HG02938 (cell line): Measurements from ENCODE around the gene FOCAD.
"Not testable (repeated sequence)": the region's sequence is repeated elsewhere in the genome, so short reads cannot be mapped to it uniquely, and the experiment has no call there.

ENCODE experiments used
- ATAC-seq: cut with Tn5 transposase; IDR thresholded peaks from one replicate; pipeline ENCODE4 v1.9.1; 2021; ENCODE audit warnings: mild to moderate bottlenecking, moderate library complexity; ENCODE audit not compliant: unreplicated experiment

The FOCAD gene

DNA sequence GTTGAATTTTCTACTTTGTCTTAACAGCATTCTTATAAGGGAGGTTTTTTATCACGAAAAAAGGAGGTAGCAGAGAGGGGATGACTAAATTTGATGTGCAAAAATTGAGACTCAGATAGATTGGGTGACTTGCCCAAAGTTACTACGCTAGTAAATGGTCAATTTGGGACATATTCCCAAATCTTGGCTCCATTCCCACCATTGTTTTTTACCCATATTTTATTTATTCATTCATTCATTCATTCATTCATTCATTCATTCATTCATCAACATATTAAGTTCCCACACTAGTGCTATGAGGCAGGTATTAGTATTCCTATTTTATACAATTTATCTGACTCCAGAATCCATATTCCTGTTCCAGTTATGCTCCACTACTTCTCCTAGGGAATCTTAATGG, 261.8 kb downstream of the FOCAD start:
- ATAC-seq, result no peak

DNA sequence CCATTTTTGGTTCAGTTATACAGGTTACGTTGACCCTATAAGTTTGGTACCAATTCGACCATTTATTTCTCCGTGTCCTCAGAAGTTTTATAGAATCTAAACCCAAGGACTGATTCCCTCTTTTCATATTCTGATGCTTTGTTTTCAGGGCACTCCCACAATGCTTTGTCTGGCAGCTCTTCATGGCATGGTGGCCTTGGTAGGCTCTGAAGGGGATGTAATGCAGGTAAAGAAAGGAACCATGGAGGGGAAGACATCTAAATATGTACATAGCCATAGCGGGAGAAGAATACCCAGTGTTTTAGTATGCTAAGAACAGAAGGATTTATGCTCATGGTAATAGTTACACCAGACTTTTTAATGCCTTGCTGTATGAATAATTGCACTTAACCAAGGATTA, 264.6 kb downstream of the FOCAD start:
- no peak for ATAC-seq

DNA sequence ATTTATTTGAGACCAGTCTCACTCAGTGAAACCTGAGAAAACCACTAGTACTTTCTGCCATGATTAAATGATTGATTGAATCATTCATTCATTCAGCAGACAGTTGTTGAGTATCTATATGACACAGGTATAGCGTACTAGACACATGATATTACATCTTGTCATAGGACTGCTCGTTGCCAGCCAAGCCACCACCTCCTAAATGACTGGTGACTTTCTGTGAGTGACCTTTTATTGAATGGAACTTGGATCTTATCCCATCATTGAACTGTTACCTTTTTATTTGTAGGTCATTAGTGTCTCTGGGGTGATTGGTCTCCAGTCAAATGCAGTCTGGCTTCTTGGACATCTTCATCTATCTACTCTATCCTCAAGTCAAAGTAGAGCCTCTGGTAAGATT, 266.6 kb downstream of the FOCAD start:
- no peak for ATAC-seq

DNA sequence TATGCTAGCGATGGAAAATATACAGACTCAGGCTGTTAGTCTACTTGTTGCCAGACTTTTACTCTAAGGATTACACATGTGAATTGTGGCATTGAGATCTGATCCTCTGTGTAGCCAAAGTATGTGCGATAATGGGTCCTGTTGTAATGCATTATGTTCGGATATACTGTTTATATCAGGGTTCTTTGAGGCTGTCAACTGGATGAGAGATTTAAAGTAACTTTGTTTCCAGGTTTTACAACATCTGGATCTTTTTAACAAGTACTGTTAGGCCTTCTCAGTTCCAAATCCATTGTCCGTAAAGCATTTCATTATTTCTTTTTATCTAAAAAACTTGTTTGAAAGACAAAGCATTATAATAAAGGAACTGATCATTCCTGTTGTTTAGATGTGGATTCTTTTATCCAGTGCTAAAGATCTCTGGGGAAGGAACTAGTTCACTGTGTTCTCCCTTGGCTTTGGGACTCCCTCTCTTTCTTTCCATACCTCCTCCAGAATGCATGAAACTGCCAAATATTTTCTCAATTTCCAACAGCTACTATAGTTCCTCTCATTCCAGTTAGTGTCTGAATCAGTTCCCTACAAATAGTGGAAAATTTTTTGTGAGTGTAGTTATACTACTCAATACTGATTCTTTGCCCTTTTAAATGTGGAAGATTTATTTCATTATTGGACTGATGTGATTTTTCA, 278.6 kb downstream of the FOCAD start:
- ATAC-seq, result no peak

DNA sequence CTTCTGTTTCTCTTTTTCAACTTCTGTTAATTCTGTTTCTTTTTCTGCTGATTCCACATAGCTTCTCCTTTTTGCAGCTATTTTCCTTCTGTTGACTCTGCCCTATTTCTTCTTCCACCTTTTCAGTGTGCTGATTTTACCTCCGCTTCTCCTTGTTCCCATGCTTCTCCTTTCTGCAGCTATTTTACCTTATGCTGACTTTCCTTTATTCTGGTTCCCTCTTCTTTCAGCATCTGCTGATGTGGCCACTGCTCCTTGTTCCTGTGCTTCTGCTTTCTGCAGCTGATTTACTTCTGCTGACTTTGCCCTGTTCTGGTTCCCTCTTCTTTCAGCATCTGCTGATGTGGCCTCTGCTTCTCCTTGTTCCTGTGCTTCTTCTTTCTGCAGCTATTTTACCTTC, 288.6 kb downstream of the FOCAD start:
- ATAC-seq, result no peak

DNA sequence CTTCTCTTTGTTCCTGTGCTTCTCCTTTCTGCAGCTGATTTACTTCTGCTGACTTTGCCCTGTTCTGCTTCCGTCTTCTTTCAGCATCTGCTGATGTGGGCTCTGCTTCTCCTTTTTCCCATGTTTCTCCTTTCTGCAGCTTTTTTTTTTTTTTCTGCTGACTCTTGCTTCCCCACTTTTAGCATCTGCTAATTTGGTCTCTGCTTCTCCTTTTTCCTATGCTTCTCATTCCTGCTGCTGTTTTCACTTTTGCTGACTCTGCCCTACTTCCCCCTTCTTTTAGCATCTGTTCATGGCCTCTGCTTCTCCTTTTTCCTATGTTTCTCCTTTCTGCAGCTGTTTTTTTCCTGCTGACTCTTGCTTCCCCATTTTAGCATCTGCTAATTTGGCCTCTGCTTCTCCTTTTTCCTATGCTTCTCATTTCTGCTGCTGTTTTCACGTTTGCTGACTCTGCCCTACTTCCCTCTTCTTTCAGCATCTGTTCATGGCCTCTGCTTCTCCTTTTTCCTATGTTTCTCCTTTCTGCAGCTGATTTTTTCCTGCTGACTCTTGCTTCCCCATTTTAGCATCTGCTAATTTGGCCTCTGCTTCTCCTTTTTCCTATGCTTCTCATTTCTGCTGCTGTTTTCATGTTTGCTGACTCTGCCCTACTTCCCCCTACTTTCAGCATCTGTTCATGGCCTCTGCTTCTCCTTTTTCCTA, 289.3 kb downstream of the FOCAD start:
- not testable (repeated sequence) for ATAC-seq

DNA sequence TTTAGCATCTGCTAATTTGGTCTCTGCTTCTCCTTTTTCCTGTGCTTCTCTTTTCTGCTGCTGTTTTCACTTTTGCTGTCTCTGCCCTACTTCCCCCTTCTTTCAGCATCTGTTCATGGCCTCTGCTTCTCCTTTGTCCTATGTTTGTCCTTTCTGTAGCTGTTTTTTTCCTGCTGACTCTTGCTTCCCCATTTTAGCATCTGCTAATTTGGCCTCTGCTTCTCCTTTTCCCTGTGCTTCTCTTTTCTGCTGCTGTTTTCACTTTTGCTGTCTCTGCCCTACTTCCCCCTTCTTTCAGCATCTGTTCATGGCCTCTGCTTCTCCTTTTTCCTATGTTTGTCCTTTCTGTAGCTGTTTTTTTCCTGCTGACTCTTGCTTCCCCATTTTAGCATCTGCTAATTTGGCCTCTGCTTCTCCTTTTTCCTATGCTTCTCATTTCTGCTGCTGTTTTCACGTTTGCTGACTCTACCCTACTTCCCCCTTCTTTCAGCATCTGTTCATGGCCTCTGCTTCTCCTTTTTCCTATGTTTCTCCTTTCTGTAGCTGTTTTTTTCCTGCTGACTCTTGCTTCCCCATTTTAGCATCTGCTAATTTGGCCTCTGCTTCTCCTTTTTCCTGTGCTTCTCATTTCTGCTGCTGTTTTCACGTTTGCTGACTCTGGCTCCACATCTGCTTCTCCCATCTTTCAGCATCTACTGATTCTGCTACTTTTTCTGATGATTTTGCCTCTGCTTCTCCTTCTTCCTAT, 290.3 kb downstream of the FOCAD start:
- not testable (repeated sequence) for ATAC-seq

DNA sequence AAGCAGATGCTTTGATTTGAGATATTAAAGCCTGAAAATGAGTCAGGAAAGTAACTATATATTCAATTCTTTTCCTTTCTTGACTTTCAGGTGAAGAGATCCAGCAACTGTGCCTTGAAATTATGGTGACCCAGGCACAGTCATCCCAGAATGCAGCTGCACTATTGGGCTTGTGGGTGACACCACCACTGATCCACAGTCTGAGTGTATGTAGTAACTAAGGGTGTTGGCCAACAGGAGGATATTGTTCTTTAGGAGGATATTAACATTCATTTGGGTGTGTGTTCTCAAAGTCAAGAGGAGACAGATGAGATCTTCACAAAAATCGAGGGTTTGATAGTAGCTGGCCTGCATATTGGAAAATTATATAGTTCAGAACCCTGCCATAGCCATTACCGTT, 294.2 kb downstream of the FOCAD start:
- no peak for ATAC-seq

DNA sequence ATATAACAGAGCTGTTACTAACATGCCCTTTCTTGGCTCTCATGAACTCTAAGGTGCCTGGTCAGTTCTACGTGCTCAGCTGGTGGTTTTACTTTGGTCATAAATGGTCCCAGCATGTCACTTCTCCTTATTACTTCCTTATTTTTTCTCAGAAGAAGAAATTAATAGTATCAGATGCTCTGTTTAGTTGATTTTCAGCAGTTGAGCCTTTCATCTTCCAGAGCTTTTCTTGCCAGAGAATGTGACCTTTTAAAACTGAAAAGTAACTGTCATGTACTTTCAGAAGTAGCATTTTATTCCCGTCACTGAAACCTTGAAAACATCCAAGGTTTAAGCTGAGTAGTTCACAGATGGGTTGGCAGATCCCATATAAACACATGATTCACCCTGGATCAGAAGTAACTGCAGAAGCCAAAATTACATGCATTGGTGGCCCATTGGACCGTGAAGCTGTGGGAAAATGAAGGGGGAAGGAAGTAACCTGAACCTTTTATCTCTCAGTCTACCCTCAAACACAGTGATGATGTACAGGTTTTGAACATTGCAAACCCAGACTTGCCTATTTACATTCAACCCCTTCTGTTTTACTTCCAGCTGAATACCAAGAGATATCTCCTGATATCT, 296.9 kb downstream of the FOCAD start:
- ATAC-seq, result peak; percentile 74

DNA sequence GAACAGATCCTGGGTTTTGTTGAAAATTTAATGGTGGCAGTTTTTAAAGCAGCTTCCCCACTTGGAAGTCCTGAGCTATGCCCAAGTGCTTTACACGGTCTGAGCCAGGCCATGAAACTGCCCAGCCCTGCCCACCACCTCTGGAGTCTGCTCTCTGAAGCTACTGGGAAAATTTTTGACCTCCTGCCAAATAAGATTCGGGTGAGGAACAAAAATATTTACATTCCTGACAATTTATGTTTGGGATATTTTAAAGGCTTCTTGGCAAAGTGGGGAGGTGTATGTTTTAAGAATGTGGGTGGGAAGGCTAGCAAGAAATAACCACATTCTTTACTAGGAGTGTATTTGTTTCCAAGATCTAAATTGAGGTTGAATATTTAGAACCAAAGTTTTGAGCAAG, 297.4 kb downstream of the FOCAD start:
- ATAC-seq, result no peak

DNA sequence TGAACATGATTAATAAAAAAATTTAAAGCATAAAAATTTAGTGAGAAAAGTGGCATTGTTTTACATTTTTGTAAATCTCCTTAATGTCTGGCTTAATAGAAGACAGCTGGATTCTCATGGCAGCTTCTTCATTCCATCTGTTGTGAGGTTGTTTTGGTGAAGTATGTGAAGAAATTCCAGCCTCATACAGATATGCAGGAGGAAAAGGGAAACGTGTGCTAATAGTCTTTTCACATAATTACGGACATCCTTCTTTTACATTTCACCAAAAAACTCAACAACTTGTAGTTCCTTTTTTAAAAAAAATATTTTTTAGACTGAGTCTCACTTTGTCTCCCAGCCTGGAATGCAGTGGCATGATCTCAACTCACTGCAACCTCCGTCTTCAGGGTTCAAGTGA, 300.4 kb downstream of the FOCAD start:
- no peak for ATAC-seq

DNA sequence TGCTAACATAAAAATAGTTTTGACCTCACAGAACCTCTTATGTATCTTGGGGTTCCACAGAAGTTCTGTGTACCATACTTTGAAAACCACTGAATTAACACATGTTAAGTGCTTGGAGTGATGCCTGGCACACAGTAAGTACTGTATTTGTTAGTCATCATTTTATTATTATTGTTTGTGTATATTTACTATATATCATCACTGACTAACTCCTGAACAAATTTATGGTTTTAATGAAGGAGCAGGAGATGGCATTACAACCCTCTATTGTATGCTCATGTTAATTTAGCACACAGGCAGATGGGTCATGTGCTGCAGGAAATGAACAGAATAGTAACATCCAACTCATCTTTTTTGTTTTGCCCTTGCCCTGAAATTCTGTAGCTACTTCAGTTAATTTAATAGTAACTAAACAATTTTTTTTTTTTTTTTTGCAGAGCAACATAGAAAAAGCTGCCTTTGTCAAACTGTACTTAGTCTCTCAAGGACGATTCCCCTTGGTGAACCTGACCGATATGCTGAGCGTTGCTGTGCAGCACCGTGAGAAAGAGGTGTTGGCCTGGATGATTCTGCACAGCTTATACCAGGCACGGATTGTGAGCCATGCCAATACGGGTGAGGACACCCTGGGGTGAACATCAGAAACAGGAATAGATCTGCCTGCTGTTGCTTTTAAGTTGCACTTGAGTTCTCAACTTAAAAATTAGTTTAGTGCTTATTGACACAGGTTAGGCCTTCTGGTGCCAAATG, 302.0 kb downstream of the FOCAD start:
- ATAC-seq, result no peak

DNA sequence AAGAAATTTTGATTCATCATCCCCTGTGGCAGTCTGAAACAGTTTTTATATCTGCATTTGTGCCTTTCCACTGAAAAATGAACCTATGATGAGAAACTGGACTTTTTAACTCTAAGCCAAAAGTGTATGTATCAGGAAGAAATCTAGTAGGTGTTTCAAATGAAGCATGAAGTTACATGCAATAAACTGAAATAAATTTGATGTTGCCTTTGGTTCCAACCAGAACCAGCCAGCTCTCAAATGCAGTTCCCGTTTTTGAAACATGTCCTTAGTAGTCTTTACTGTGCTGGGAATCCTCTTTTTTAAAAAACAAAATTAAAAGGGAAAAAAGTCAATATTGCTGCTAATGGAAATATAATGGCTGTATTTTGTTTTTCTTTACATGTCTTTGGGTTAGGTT, 303.5 kb downstream of the FOCAD start:
- ATAC-seq, result no peak

DNA sequence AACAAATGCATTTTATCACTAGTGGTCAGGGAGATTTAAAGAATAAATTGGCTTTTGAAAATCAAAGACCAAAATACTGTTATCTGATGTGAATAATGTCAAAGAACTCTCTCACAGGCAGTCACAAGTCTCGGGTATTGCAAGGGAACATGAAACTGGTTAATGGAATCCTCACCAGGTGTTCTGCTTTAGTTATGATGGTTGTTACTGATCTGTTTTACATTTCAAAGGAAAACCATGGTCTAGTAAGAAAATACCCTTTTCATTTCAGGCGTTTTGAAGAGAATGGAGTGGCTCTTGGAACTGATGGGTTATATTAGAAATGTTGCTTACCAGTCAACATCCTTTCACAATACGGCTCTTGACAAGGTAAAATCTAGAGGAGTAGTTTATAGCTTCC, 304.0 kb downstream of the FOCAD start:
- ATAC-seq, result no peak

DNA sequence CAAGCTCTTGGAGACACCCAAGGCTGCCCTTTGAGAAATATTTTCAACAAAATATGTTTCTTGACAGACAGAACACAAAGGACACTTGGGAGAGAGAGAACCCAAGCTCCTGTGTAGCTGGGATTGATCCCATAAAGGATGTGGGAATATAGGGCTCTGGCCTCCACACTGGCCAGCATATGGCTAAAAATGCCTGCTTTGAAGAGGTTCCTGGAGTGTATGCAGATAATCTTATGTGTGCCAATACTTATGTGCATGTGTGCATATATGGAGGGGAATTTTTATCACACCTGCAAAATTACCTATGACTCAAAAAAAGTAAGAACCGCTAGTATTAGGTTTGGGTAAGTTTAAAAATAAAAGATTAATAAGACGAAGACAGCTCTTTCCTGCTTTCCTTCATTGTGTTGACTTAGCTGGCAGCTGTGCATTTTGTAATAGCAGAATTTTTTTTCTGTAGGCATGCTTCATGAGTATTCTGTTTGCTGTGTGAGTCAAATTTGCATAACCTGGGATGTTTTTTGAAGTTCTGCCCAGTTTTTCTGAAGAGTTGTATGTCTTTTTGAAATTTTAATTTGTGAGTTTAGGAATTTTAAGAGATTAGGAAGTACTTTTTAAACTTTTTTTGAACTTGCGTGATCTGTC, 304.7 kb downstream of the FOCAD start:
- ATAC-seq, result no peak

DNA sequence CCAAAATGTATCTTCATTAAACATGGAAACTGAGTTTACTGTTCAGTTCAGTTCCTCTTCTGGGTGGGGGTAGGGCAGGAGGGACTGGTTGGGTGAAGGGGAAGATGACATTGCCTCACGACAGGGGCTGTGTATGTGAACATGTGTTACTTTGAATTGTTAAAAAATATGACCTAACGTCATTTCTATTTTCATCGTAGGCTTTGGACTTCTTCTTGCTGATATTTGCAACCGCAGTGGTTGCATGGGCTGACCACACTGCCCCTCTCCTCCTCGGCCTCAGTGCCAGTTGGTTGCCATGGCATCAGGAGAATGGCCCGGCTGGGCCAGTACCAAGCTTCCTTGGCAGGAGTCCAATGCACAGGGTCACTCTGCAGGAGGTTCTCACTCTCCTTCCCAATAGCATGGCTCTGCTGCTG, 305.9 kb downstream of the FOCAD start:
- no peak for ATAC-seq

DNA sequence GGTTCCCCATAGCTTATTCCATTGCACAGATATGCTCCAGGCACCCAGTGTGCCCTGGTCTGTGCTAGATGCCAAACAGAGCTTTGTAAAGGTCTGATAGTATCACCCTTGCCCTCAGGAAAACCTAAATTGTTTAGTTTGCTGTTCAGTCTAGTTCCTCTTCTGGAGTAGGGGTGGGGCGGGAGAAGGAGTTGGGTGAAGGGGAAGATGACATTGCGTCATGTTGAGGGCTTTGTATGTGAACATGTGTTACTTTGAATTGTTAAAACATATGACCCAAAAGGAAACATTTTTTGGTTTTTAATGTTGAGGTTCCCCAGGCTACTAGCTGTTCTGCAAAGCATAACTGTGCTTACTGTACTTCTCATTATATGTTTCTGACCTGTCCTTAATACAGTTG, 306.8 kb downstream of the FOCAD start:
- ATAC-seq, result no peak

DNA sequence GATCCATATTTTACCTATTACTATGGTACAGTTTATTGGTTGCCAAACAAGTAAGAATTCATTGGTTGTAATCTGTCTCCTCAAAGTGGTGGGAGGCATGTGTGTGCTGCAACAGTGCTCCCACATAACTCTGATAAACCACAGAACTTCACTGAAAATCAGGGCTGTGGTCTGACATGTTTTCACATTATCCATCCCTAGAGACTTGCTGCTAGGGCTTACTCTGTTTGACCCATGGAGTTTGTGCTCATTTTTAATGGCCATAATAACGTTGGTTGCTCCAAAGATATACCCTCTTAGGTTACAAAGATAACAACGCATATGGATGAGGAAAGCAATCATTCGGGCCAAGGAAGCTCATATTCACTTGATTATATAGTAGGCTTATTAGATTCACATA, 310.4 kb downstream of the FOCAD start:
- no peak for ATAC-seq

DNA sequence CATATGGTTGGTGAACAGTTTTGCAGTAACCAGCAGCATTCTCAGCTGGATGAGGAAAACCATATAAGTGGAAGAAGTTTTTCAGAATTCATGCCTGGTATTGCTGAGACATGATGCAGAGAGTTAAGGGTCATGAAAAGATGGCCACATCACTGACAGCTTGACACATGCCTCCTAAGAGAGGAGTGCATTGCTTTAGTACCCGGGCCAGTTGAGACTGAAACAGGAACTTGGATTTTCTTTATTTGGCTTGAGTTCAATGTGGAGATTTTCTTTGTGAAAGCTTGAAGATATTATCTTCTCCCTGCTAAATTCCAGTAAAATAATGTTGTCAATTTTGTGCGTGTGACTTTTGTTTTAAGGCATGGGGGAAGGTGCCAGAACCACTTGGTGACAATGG, 311.6 kb downstream of the FOCAD start:
- no peak for ATAC-seq

DNA sequence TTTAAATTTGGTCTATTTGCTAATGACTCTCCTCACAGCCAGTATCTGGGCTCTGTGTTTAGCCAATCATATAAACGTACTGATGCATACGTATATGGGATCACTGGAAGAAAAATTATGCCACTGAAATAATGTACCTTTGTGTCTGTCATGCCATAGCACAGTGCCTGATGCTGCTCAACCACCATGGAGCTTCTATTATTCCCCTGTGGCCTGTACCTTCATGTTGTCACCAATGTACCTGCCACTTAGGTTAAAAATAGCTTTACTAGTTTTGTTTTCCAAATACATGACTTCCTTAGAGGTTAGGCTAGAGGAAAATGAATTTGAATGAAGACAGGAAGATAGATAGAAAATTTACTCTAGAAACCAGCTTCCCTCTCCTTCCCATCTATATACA, 312.8 kb downstream of the FOCAD start:
- no peak for ATAC-seq
